ENCODE measurements around the gene SMAGP. TPM values are rescaled to one million over a fixed set of nuclear protein-coding genes. Genes with fewer than 3 reads are reported as not detected.

SMAGP gene
- total RNA-seq, 2 donors from 2014 or later, result 74.4 to 119 TPM

DNA sequence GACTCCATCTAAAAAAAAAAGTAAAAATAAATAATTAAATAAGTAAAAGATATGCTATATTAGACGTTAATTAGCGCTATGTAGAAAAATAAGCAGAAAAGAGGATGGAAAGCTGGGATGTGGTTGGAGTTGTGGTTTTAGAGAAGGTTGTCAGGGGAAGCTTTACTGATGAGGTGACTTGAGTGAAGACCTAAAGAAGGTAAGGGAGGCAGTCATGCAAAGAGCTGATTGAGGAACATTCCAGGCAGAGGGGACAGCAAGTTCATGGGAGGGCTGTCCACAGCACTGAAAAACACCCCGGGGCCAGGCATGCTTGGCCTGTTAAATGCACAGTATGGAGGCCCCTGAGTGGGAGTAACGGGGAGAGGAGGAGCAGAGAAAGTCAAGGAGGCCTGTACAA, 15.7 kb downstream of the SMAGP start:
- Histone ChIP-seq H3K4me3 (no peak overlapping the region), H3K27me3 (no peaks in the 10 kb centered on the region), H3K4me1 (no peaks in the 10 kb centered on the region), H3K9ac (ENCODE audit: low read depth in 2 of 2, low read length in 2 of 2) (no peak overlapping the region), H3K9me3 (no peaks in the 10 kb centered on the region), H3K36me3 (no peaks in the 10 kb centered on the region), H3K27ac (no peak overlapping the region)
- no peak for DNase-seq
- TF ChIP-seq, protein P1, sequence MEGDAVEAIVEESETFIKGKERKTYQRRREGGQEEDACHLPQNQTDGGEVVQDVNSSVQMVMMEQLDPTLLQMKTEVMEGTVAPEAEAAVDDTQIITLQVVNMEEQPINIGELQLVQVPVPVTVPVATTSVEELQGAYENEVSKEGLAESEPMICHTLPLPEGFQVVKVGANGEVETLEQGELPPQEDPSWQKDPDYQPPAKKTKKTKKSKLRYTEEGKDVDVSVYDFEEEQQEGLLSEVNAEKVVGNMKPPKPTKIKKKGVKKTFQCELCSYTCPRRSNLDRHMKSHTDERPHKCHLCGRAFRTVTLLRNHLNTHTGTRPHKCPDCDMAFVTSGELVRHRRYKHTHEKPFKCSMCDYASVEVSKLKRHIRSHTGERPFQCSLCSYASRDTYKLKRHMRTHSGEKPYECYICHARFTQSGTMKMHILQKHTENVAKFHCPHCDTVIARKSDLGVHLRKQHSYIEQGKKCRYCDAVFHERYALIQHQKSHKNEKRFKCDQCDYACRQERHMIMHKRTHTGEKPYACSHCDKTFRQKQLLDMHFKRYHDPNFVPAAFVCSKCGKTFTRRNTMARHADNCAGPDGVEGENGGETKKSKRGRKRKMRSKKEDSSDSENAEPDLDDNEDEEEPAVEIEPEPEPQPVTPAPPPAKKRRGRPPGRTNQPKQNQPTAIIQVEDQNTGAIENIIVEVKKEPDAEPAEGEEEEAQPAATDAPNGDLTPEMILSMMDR (IDR thresholded peaks at IDR 0.05), result no peak
- intact Hi-C loops (cut with DNase I), result no loop called here

DNA sequence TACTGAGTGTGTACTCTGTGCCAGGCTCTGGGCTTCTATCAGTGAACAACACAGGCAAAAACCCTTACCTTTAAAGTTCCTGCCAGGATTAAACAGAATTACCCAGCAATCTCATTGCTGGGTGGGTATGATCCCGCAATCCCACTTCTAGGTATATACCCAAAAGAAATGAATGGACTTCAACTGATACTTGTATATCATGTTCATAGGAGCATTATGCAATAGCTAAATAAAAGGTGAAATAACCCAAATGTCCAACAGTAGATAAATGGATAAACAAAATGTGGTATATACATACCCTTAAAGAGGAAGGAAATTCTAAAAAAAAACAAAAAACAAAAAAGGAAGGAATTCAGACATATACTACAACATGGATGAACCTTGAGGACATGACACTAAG, 16.9 kb downstream of the SMAGP start:
- DNase-seq, result no peak
- TF ChIP-seq, protein P1 (IDR thresholded peaks at IDR 0.05), result no peak
- no peak overlapping the region for H3K27ac ChIP-seq
- H3K27me3 ChIP-seq, result no peaks in the 10 kb centered on the region
- intact Hi-C loops (cut with DNase I), result no loop called here
- H3K9me3 ChIP-seq, result no peaks in the 10 kb centered on the region
- no peaks in the 10 kb centered on the region for H3K36me3 ChIP-seq
- H3K4me3 ChIP-seq, result no peak overlapping the region
- H3K4me1 ChIP-seq, result no peaks in the 10 kb centered on the region
- H3K9ac ChIP-seq (ENCODE audit: low read depth in 2 of 2, low read length in 2 of 2), result no peak overlapping the region

DNA sequence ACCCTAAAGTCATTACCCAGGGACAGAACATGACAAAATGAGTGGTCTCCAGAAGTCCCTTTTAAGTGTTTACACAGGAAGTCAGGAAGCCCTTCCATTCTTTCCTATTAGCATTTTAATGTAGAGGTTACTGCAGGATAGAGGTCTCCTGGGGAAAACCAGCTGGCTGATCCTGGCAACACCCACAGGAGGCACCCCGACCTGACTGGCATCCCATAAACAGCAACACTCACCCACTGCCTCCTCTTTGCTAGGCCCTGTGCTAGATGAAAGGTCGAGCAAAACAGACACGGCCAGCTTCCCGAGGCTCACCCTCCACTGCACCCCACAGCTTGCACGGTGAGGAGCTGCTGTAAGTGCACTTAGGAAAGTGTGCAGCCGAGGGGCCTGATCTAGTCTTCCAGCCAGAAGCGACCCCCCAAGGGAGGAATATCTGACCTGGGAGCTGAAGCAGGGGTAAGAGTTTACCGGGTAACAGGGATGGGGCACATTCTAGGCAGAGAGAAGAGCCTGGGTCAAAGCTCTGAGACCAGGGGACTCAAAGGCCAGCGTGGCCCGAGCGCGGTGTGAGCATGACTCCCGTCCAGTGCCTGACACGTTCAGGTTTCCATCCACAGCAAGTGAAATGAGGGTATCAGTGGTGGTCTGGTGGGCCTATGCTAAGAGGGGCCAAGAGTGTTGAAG, 22.6 kb downstream of the SMAGP start:
- DNase-seq, result no peak
- Histone ChIP-seq H3K9ac (ENCODE audit: low read depth in 2 of 2, low read length in 2 of 2) (no peak overlapping the region), H3K36me3 (no peaks in the 10 kb centered on the region), H3K27ac (no peak overlapping the region), H3K4me3 (no peak overlapping the region), H3K27me3 (no peaks in the 10 kb centered on the region), H3K9me3 (no peaks in the 10 kb centered on the region), H3K4me1 (no peaks in the 10 kb centered on the region)
- intact Hi-C loops (cut with DNase I), result no loop called here
- TF ChIP-seq, protein P1 (IDR thresholded peaks at IDR 0.05), result no peak

DNA sequence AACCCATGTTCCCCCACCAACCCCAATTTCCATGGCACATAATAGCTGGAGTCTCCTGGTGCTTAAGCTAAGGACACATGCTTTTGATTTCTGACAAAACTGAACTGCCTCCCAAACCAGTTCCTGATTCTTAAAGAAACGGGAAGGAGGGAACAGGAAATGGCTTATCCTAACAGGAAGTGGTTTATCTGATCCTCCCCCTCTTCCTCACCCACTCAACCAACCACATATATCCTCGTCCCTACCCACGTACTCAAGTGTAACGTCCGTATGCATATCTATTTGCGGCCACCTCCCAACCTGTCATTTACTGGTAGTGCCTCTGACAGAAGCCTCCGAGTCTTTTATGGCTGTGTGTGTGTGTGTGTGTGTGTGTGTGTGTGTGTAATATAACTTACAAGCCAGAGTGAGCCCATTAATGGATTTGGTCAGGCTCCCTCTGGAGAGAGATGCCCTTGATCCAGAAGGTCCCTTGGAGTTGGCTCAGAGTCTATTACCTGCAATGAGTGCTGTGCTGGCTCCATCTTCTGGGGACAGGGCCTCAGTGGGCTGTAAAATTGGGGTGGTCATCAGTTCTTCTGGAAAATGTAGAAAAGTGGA, 23.9 kb downstream of the SMAGP start:
- Histone ChIP-seq H3K9ac (ENCODE audit: low read depth in 2 of 2, low read length in 2 of 2) (peak overlapping the region in 1 of 2 donors; percentile 31), H3K4me1 (no peaks in the 10 kb centered on the region), H3K9me3 (no peaks in the 10 kb centered on the region), H3K4me3 (no peak overlapping the region), H3K36me3 (peaks cover 7% of the 10 kb centered on the region), H3K27ac (no peak overlapping the region), H3K27me3 (no peaks in the 10 kb centered on the region)
- intact Hi-C loops (cut with DNase I), result no loop called here
- peak; percentile 42 for DNase-seq
- TF ChIP-seq, protein P1 (IDR thresholded peaks at IDR 0.05), result no peak

DNA sequence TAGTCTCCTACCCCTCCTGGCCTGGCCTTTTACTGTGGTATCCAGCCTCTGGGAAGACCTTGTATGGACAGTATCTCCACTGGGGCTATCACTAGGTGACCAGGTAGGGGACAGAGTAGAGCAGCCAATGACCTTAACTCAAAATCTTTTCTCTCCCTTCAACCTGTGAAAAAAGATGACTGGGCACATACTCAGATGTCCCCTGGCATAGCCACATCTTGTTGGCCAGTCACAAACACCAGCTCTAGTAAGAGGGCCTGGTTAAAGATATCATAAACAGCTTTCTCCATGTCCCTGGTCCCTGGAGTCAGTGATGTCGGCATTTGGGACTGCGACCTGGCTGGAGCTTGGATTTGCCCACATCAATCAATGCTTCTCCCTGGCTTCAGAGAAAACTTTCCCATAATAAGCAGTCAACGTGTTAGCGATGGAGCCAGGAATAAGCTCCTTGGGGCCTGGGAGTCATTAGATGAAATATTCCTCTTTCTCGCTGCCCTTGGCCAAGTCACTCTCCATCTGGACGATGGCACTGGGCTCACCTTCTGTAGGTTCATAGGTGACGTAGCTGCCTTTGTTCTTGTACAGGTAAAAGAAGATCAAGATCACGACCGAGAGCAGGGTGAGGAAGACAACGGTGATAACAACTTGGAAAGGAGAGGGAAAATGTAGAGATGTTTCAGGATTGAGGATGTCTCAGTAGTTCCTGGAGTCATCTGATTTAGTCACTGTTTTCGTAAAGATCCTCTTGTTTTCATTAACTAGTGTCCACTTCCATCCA, 24.6 kb downstream of the SMAGP start:
- H3K4me1 ChIP-seq, result peaks cover 1% of the 10 kb centered on the region
- TF ChIP-seq, protein P1 (IDR thresholded peaks at IDR 0.05), result no peak
- peak overlapping the region in 1 of 2 donors; percentile 31 for H3K9ac ChIP-seq (ENCODE audit: low read depth in 2 of 2, low read length in 2 of 2)
- intact Hi-C loops (cut with DNase I), result no loop called here
- peaks cover 14% of the 10 kb centered on the region for H3K36me3 ChIP-seq
- no peak for DNase-seq
- H3K27ac ChIP-seq, result no peak overlapping the region
- H3K9me3 ChIP-seq, result no peaks in the 10 kb centered on the region
- no peak overlapping the region for H3K4me3 ChIP-seq
- no peaks in the 10 kb centered on the region for H3K27me3 ChIP-seq

All from colonic mucosa (tissue), 4 donors.